ENCODE measurements around the gene CTBP2.

- TF ChIP-seq CTCF (IDR thresholded peaks at IDR 0.05) (no peak), POLR2A (IDR thresholded peaks at IDR 0.05) (no peak)
These were observed 53.0 kb downstream of the CTBP2 start for GRCh38 chr10:125107166-125107949.
